ENCODE data around the gene GLTP. TPM values are rescaled to one million over a fixed set of nuclear protein-coding genes. Genes with fewer than 3 reads are reported as not detected.

The GLTP gene
- total and polyA plus RNA-seq, 2 of the 4 experiments (the other 2 are of a cell fraction): 34.4 to 58.4 TPM

DNA sequence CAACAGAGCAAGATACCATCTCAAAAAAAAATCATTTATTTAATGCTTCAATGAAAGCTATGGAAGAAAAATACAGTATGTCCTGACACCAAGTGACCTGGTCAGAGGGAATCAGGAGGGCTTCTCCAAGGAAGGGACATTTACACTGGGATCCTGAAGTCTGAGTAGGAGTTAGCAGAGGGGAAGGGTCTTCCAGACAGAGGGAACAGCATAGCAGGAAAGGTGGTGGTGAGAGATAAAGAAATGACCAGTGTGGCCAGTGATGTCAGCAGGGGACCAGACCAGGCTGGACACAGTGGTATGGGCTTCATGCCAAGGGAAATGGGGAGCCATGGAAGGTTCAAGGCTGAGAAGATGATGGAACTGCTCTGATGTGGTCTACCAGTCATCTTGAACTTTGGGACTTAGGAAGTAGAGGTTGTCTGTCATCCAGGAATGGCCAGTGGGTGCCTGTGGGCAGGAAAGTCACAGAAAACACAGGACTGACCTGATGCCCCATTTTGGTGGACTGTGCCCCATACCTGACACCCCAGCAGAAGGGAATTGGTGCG, 11.9 kb upstream of the GLTP start:
- TF ChIP-seq CEBPB (IDR thresholded peaks at IDR 0.05; ENCODE audit: low read depth, low read length): no peak
- no peak for TF ChIP-seq POLR2A (IDR thresholded peaks at IDR 0.05; ENCODE audit: low read depth, low read length)
- no peak for TF ChIP-seq SMC3 (IDR thresholded peaks at IDR 0.05; ENCODE audit: low read depth, low read length)
- TF ChIP-seq, protein P1, sequence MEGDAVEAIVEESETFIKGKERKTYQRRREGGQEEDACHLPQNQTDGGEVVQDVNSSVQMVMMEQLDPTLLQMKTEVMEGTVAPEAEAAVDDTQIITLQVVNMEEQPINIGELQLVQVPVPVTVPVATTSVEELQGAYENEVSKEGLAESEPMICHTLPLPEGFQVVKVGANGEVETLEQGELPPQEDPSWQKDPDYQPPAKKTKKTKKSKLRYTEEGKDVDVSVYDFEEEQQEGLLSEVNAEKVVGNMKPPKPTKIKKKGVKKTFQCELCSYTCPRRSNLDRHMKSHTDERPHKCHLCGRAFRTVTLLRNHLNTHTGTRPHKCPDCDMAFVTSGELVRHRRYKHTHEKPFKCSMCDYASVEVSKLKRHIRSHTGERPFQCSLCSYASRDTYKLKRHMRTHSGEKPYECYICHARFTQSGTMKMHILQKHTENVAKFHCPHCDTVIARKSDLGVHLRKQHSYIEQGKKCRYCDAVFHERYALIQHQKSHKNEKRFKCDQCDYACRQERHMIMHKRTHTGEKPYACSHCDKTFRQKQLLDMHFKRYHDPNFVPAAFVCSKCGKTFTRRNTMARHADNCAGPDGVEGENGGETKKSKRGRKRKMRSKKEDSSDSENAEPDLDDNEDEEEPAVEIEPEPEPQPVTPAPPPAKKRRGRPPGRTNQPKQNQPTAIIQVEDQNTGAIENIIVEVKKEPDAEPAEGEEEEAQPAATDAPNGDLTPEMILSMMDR (conservative IDR thresholded peaks at IDR 0.05; ENCODE audit: low read depth, low read length): no peak
- no peak for TF ChIP-seq CHD1 (IDR thresholded peaks at IDR 0.05; ENCODE audit: low read depth, low read length)
- TF ChIP-seq, protein P2, sequence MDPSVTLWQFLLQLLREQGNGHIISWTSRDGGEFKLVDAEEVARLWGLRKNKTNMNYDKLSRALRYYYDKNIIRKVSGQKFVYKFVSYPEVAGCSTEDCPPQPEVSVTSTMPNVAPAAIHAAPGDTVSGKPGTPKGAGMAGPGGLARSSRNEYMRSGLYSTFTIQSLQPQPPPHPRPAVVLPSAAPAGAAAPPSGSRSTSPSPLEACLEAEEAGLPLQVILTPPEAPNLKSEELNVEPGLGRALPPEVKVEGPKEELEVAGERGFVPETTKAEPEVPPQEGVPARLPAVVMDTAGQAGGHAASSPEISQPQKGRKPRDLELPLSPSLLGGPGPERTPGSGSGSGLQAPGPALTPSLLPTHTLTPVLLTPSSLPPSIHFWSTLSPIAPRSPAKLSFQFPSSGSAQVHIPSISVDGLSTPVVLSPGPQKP (IDR thresholded peaks at IDR 0.05; ENCODE audit: borderline replicate concordance, low read depth, low read length): no peak
- TF ChIP-seq RCOR1 (IDR thresholded peaks at IDR 0.05; ENCODE audit: insufficient replicate concordance, low read length): no peak
- TF ChIP-seq BHLHE40 (IDR thresholded peaks at IDR 0.05; ENCODE audit: low read depth, low read length): no peak
- TF ChIP-seq, protein P3, sequence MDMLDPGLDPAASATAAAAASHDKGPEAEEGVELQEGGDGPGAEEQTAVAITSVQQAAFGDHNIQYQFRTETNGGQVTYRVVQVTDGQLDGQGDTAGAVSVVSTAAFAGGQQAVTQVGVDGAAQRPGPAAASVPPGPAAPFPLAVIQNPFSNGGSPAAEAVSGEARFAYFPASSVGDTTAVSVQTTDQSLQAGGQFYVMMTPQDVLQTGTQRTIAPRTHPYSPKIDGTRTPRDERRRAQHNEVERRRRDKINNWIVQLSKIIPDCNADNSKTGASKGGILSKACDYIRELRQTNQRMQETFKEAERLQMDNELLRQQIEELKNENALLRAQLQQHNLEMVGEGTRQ (IDR thresholded peaks at IDR 0.05; ENCODE audit: low read depth, low read length): no peak
- TF ChIP-seq NFE2L2 (IDR thresholded peaks at IDR 0.05; ENCODE audit: low read depth, low read length): no peak
- TF ChIP-seq MAFK (IDR thresholded peaks at IDR 0.05; ENCODE audit: low read depth, low read length): no peak
- TF ChIP-seq RFX5 (IDR thresholded peaks at IDR 0.05; ENCODE audit: low read depth, low read length): no peak
- no peak for TF ChIP-seq MAZ (IDR thresholded peaks at IDR 0.05; ENCODE audit: borderline replicate concordance, low read depth, low read length)
- Histone ChIP-seq H2BK15ac (ENCODE audit: low read depth, low read length) (0 out of 3 replicates have a peak overlapping the region, but pooled peaks have one; percentile 9), H3K27me3 (ENCODE audit: control insufficient read depth, insufficient read depth, low read length) (no peaks in the 10 kb centered on the region; the same call in 1 of the 2 replicates), H3K4ac (ENCODE audit: low read depth, low read length) (0 out of 2 replicates have a peak overlapping the region, but pooled peaks have one; percentile 8), H3K14ac (replicated peaks; ENCODE audit: low read depth, low read length) (no peak overlapping the region), H3K18ac (ENCODE audit: low read depth, low read length) (no peak overlapping the region), H3K56ac (ENCODE audit: extremely low read depth, insufficient read depth, low read length) (no peak overlapping the region), H3K9ac (ENCODE audit: low read depth, low read length) (no peak overlapping the region), H3K9me3 (ENCODE audit: control insufficient read depth, insufficient read depth, low read length) (no peaks in the 10 kb centered on the region), H3K36me3 (ENCODE audit: control insufficient read depth, insufficient read depth, low read length) (no peaks in the 10 kb centered on the region), H3K23ac (ENCODE audit: low read depth, low read length) (no peak overlapping the region; the same call in 1 of the 2 replicates), H3K9me1 (ENCODE audit: insufficient read depth, low read length) (peaks cover 7% of the 10 kb centered on the region; the same call in 1 of the 2 replicates), H4K20me1 (ENCODE audit: insufficient read depth, low read length) (no peaks in the 10 kb centered on the region), H3K79me1 (ENCODE audit: low read depth in 1 of 2, low read length in 2 of 2) (no peaks in the 10 kb centered on the region), H3K4me1 (ENCODE audit: control insufficient read depth, insufficient read depth, low read length) (0 out of 2 replicates have a peak, but pooled peaks cover 6% of the 10 kb centered on the region), H4K8ac (ENCODE audit: low read depth in 2 of 2, low read length in 2 of 2) (no peak overlapping the region), H2BK5ac (ENCODE audit: low read depth, low read length, poor library complexity, severe bottlenecking) (no peak overlapping the region), H2AFZ (replicated peaks; ENCODE audit: low read length, poor library complexity) (no peak overlapping the region), H2BK120ac (ENCODE audit: low read depth, low read length) (no peak overlapping the region), H3K27ac (ENCODE audit: insufficient read depth, low read length) (no peak overlapping the region), H3K4me3 (ENCODE audit: insufficient read depth, low read depth, low read length) (no peak overlapping the region), H2BK20ac (ENCODE audit: low read depth, low read length) (no peak overlapping the region), H2AK9ac (replicated peaks; ENCODE audit: low read depth, low read length, poor library complexity) (no peak overlapping the region), H3K4me2 (ENCODE audit: low read depth, low read length) (no peak overlapping the region), H2AK5ac (ENCODE audit: low read depth, low read length) (no peak overlapping the region), H4K5ac (ENCODE audit: low read depth, low read length) (no peak overlapping the region), H4K91ac (ENCODE audit: insufficient read depth, low read depth, low read length) (no peak overlapping the region)
- intact Hi-C loops (cut with micrococcal nuclease): no loop called here
- DNase-seq: no peak
- no CpG with 5 or more reads among the region's 1 CpG for WGBS, 2 experiments (ENCODE audit: extremely low coverage in 2 of 2, insufficient read length in 1 of 2)
- BruUV-seq (replicated peaks): no TSS peak
- dilution Hi-C loops (cut with HindIII; ENCODE audit: low sequenced_read_pairs, unreplicated experiment): no loop called here
- ChIA-PET POLR2A (ENCODE audit: unreplicated experiment) (no interaction called here), CTCF (interaction anchor here (1.4 kb wide), 1 partner anchor 47 kb away, joined by 4 read pairs; no protein-coding TSS in a partner anchor)
- in situ Hi-C loops (cut with MboI; ENCODE audit: low sequenced_read_pairs): no loop called here
- no peak for ATAC-seq (ENCODE audit: low read depth)
